ENCODE results near the gene SPTB.

Gene SPTB

GRCh38 chr14:64755781-64756221 lies 123.9 kb downstream of the SPTB start:
- TF ChIP-seq, protein P1, sequence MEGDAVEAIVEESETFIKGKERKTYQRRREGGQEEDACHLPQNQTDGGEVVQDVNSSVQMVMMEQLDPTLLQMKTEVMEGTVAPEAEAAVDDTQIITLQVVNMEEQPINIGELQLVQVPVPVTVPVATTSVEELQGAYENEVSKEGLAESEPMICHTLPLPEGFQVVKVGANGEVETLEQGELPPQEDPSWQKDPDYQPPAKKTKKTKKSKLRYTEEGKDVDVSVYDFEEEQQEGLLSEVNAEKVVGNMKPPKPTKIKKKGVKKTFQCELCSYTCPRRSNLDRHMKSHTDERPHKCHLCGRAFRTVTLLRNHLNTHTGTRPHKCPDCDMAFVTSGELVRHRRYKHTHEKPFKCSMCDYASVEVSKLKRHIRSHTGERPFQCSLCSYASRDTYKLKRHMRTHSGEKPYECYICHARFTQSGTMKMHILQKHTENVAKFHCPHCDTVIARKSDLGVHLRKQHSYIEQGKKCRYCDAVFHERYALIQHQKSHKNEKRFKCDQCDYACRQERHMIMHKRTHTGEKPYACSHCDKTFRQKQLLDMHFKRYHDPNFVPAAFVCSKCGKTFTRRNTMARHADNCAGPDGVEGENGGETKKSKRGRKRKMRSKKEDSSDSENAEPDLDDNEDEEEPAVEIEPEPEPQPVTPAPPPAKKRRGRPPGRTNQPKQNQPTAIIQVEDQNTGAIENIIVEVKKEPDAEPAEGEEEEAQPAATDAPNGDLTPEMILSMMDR (IDR thresholded peaks at IDR 0.05; ENCODE audit: borderline replicate concordance, insufficient read depth, low read depth, low read length), result no peak
- H3K4me3 ChIP-seq (ENCODE audit: low read depth, low read length), result no peak overlapping the region

DNA sequence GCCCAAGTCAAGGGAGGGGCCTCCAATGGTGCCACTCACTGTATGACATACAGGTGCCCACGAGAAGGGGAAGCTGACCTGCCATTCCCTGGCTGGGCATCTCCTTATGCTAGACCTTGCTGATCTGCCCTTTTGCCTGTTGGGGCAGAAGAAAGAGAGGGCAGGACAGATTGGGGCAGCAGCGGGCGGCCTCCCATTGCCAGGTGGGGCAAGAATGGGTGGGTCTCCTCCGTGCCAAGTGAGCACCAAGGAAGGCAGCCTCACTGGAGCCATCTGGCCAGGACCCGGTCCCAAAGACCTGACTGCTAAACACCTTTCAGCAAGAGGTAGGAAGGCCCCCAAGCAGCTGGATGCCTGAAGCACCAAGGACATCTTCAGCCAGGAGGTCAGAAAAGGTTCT lies 125.0 kb downstream of the SPTB start:
- TF ChIP-seq, protein P1 (IDR thresholded peaks at IDR 0.05; ENCODE audit: borderline replicate concordance, insufficient read depth, low read depth, low read length), result no peak
- no peak overlapping the region for H3K4me3 ChIP-seq (ENCODE audit: low read depth, low read length)

DNA sequence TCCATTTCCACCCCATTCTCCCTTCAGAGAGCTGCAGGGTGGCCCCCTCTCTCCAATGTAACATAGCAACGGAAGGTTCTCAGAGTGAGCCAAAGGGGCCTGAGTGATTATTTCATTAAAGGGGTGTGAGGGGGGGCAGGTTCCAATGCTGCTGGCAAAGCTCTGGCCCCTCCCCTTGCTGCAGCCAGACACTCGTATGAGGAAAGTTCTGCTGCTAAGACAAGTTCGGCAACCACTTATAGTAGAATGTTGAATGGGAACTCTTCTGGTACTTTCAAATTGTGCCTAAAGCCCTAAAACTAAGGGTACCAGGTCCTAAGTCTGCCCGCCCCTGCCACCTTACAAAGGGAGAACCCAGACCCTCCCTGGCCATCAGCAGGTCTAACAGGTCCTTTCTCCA lies 125.7 kb downstream of the SPTB start:
- TF ChIP-seq, protein P1 (IDR thresholded peaks at IDR 0.05; ENCODE audit: borderline replicate concordance, insufficient read depth, low read depth, low read length), result no peak
- H3K4me3 ChIP-seq (ENCODE audit: low read depth, low read length), result no peak overlapping the region

- TF ChIP-seq, protein P1 (IDR thresholded peaks at IDR 0.05; ENCODE audit: borderline replicate concordance, insufficient read depth, low read depth, low read length), result no peak
- H3K4me3 ChIP-seq (ENCODE audit: low read depth, low read length), result no peak overlapping the region
These were observed 126.3 kb downstream of the SPTB start for GRCh38 chr14:64753374-64753773.

DNA sequence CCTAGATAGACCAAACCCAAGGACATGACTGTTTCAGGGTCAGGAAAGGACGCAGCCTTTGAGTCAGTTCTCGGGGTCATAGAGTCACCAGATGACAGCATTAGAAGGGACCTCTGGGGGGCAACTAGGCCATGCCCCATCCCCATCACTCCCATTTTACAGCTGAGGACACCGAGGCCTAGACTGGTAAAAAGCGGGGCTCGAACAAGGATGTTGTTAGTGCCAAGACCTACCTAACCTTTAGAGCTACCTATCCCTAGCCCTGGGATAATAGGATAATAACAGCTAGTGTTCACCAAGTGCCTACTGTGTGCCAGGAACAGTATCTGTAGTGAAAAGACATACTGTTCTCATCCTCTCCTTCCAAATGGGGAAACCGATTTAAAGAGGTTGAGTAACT lies 126.8 kb downstream of the SPTB start:
- TF ChIP-seq, protein P1 (IDR thresholded peaks at IDR 0.05; ENCODE audit: borderline replicate concordance, insufficient read depth, low read depth, low read length), result no peak
- H3K4me3 ChIP-seq (ENCODE audit: low read depth, low read length), result no peak overlapping the region

- TF ChIP-seq, protein P1 (IDR thresholded peaks at IDR 0.05; ENCODE audit: borderline replicate concordance, insufficient read depth, low read depth, low read length), result no peak
- H3K4me3 ChIP-seq (ENCODE audit: low read depth, low read length), result no peak overlapping the region
These were observed 130.6 kb downstream of the SPTB start for GRCh38 chr14:64748995-64749714.

GRCh38 chr14:64748521-64748920 lies 131.2 kb downstream of the SPTB start:
- TF ChIP-seq, protein P1 (IDR thresholded peaks at IDR 0.05; ENCODE audit: borderline replicate concordance, insufficient read depth, low read depth, low read length), result no peak
- H3K4me3 ChIP-seq (ENCODE audit: low read depth, low read length), result no peak overlapping the region

Data from GM12875 (cell line).